ENCODE measurements around the gene SDK1.
A peak's percentile ranks its signal among the peaks of the same experiment; 100 is the strongest.

SDK1 gene

DNA sequence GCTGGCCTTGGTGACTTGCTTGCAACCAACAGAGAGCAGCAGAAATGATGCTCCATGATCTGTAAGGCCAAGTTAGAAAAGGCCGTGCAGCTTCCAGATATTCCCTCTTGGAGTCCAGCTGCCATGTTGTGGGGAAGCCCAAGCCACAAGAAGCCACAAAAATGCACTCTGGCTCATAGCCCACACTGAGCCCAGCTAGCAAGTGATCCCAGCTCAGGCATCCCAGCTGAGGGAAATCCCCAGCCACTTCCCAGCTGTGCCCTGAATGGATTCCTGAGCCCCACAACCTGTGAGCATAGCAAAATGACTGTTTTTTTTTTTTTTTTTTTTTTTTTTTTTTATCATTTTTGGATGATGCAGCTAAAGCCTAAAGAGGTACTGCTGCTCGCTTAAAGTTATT is 11.1 kb upstream of the SDK1 start:
- no peaks in the 10 kb centered on the region for H3K36me3 ChIP-seq

DNA sequence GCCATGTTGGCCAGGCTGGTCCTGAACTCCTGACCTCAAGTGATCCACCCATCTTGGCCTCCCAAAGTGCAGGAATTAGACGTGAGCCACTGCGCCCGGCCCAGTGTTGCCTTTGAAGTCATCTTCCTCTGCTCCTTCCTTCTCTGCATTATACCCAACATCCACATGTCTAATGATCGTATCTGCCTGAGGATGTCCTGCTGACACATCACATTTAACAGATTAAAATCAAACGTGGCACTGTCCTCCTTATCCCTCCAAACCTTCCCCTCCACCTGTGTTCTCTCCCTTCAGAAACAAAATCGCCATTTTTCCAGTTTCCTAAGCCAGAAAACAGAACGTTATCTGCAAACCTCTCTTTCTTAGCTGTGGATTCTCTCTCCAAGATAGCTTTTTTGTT is 8.4 kb upstream of the SDK1 start:
- Histone ChIP-seq H3K4me3 (ENCODE audit: low read depth in 1 of 2, low read length in 1 of 2) (no peak overlapping the region), H3K27ac (no peak overlapping the region), H3K4me1 (ENCODE audit: control insufficient read depth in 1 of 2, insufficient read depth in 1 of 2, low read depth in 1 of 2, low read length in 1 of 2) (no peaks in the 10 kb centered on the region), H3K36me3 (no peaks in the 10 kb centered on the region), H3K27me3 (no peaks in the 10 kb centered on the region), H3K9me3 (no peaks in the 10 kb centered on the region)
- TF ChIP-seq, protein P1, sequence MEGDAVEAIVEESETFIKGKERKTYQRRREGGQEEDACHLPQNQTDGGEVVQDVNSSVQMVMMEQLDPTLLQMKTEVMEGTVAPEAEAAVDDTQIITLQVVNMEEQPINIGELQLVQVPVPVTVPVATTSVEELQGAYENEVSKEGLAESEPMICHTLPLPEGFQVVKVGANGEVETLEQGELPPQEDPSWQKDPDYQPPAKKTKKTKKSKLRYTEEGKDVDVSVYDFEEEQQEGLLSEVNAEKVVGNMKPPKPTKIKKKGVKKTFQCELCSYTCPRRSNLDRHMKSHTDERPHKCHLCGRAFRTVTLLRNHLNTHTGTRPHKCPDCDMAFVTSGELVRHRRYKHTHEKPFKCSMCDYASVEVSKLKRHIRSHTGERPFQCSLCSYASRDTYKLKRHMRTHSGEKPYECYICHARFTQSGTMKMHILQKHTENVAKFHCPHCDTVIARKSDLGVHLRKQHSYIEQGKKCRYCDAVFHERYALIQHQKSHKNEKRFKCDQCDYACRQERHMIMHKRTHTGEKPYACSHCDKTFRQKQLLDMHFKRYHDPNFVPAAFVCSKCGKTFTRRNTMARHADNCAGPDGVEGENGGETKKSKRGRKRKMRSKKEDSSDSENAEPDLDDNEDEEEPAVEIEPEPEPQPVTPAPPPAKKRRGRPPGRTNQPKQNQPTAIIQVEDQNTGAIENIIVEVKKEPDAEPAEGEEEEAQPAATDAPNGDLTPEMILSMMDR (IDR thresholded peaks at IDR 0.05) = no peak

More for the DNA sequence above, 11.1 kb upstream of the SDK1 start:
- Histone ChIP-seq H3K4me3 (ENCODE audit: low read depth in 1 of 2, low read length in 1 of 2) (no peak overlapping the region), H3K27me3 (no peaks in the 10 kb centered on the region), H3K27ac (no peak overlapping the region), H3K4me1 (ENCODE audit: control insufficient read depth in 1 of 2, insufficient read depth in 1 of 2, low read depth in 1 of 2, low read length in 1 of 2) (no peaks in the 10 kb centered on the region), H3K9me3 (no peaks in the 10 kb centered on the region)
- TF ChIP-seq, protein P1 (IDR thresholded peaks at IDR 0.05) = no peak

DNA sequence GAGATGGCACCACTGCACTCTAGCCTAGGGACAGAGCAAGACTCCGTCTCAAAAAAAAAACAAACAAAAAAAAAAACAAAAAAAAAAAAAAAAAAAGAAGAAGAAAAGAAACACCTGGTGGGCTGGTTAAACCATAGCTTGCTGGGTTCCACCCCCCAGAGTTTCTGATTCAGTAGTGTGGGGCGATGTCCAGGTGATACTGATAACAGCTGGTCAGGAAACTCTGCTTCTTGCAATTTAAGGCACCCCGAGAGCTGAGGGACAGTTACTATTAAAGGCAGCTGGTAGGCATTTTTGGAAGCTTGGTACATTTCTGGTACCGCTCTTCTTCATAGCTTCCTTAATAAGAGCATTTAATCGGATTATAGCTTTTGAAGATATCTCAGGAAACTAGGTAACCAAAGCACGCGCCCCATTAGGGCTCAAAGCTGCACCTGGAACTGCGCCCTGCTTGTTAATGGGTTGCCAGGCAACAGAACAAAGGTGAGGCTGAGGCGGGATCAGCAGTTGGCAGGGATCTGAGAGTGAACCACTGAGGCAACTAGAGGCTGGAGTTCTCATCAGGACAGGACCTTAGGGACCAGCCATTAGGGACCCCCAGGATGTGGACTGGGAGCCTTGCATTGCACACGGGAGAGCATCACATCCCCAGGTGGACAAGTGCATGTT is 6.5 kb upstream of the SDK1 start:
- TF ChIP-seq, protein P1 (IDR thresholded peaks at IDR 0.05) = no peak
- no peak overlapping the region for H3K4me3 ChIP-seq (ENCODE audit: low read depth in 1 of 2, low read length in 1 of 2)
- H3K27ac ChIP-seq = no peak overlapping the region
- H3K27me3 ChIP-seq = peaks cover 8% of the 10 kb centered on the region
- H3K4me1 ChIP-seq (ENCODE audit: control insufficient read depth in 1 of 2, insufficient read depth in 1 of 2, low read depth in 1 of 2, low read length in 1 of 2) = no peaks in the 10 kb centered on the region
- H3K9me3 ChIP-seq = no peaks in the 10 kb centered on the region
- H3K36me3 ChIP-seq = no peaks in the 10 kb centered on the region

DNA sequence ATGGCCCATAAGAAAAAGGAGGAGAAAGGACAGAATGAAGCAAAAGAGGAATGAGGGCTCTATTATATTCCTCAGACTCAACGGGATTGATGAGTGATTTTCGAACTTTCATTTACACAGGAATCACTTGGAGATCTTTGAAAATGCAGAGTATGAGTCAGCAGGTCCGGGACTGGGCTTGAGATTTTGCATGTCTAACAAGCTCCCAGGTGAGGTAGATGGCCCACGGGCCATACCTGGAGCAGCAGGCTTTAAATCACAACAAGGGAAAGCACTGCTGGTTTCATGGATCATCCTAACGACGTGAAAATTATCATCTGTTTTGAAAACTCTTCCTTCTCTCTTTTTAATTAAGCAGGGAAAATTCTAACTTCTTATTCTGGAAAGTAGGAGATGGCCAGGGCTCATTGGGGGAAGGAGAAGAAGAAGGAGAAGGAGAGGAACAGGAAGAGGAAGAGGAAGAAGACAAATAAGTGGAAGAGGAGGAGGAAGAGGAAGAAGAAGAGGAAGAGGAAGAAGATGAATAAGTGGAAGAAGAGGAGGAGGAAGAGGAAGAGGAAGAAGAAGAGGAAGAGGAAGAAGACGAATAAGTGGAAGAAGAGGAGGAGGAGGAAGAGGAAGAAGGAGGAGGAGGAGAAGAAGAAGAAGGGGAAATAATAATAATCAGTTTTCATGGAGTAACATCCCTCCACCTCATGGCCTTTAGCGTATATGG is 3.8 kb upstream of the SDK1 start:
- Histone ChIP-seq H3K27ac (peak overlapping the region; percentile 2), H3K9me3 (no peaks in the 10 kb centered on the region), H3K36me3 (no peaks in the 10 kb centered on the region), H3K27me3 (peaks cover 29% of the 10 kb centered on the region), H3K4me1 (ENCODE audit: control insufficient read depth in 1 of 2, insufficient read depth in 1 of 2, low read depth in 1 of 2, low read length in 1 of 2) (peaks cover 14 to 17% of the 10 kb centered on the region in 2 experiments), H3K4me3 (ENCODE audit: low read depth in 1 of 2, low read length in 1 of 2) (no peak overlapping the region)
- TF ChIP-seq, protein P1 (IDR thresholded peaks at IDR 0.05) = no peak

DNA sequence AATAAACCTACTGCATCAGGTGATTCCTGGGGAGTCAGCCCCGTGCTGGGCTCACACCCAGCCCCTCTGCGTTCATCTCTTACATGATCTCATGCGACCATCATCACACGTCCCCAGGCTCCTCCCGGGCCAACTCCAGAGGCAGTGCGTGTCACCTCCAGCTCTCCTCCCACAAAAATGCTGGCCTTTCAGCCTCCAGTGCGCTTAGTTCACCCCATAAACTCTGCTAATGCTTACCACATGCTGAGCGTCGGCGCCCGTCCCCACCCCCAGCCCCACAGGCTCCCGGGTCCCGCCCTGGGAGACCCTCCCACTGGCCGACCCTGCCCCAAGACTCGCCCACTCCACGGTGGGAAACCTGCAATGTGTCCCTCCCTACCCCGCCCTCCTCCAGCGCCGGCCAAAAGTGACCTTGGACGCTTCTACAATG is 816 bp upstream of the SDK1 start:
- H3K4me1 ChIP-seq (ENCODE audit: control insufficient read depth in 1 of 2, insufficient read depth in 1 of 2, low read depth in 1 of 2, low read length in 1 of 2) = peaks cover 14 to 19% of the 10 kb centered on the region in 2 experiments
- no peaks in the 10 kb centered on the region for H3K36me3 ChIP-seq
- H3K4me3 ChIP-seq (ENCODE audit: low read depth in 1 of 2, low read length in 1 of 2) = peak overlapping the region; percentile 54 to 59
- no peaks in the 10 kb centered on the region for H3K9me3 ChIP-seq
- H3K27me3 ChIP-seq = peaks cover 57% of the 10 kb centered on the region
- no peak overlapping the region for H3K27ac ChIP-seq
- TF ChIP-seq, protein P1 (IDR thresholded peaks at IDR 0.05) = no peak
